ENCODE measurements around the gene ALDOB.

DNA sequence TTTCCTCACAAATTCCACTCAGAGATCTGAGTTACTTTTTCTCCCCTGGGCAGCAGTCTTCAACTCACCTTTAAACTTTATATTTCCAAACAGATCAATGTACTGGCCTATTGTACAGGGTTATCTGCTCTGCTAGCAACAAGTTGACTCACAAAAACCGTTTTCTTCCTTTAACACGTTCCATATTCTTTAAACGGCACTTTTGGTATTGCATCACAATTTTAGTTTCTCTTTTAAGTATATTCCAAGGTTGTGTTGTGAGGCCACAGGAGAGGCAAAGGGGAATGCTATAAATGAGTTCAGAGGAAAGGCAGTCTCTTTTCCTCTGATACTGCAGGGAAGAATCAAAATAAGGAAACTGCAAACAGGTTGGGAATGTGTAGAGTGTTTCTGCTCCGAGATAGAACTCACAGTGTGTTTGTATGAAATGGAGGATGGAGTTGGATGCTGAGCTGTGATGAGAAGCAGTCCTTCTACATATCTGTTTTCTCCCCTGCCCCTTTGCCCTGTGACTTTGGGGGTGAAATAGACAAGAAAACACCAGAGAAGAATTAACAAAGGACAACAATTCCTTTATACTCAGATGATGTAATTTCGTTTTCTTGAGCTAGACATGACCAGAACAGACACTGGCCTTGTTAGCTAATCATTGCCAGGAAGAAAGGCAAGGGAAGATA is 9.9 kb upstream of the ALDOB start:
- TF ChIP-seq, protein P1, sequence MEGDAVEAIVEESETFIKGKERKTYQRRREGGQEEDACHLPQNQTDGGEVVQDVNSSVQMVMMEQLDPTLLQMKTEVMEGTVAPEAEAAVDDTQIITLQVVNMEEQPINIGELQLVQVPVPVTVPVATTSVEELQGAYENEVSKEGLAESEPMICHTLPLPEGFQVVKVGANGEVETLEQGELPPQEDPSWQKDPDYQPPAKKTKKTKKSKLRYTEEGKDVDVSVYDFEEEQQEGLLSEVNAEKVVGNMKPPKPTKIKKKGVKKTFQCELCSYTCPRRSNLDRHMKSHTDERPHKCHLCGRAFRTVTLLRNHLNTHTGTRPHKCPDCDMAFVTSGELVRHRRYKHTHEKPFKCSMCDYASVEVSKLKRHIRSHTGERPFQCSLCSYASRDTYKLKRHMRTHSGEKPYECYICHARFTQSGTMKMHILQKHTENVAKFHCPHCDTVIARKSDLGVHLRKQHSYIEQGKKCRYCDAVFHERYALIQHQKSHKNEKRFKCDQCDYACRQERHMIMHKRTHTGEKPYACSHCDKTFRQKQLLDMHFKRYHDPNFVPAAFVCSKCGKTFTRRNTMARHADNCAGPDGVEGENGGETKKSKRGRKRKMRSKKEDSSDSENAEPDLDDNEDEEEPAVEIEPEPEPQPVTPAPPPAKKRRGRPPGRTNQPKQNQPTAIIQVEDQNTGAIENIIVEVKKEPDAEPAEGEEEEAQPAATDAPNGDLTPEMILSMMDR (IDR thresholded peaks at IDR 0.05 in 4 of 5, conservative IDR thresholded peaks at IDR 0.05 in 1 of 5) = no peak
- no peak for TF ChIP-seq POLR2A (IDR thresholded peaks at IDR 0.05)

All from gastrocnemius medialis (tissue), 4 donors.